ENCODE measurements around the gene RBP3. TPM values are rescaled to one million over a fixed set of nuclear protein-coding genes. Genes with fewer than 3 reads are reported as not detected.

Gene RBP3
- not detected for total RNA-seq
- not detected for polyA plus RNA-seq

DNA sequence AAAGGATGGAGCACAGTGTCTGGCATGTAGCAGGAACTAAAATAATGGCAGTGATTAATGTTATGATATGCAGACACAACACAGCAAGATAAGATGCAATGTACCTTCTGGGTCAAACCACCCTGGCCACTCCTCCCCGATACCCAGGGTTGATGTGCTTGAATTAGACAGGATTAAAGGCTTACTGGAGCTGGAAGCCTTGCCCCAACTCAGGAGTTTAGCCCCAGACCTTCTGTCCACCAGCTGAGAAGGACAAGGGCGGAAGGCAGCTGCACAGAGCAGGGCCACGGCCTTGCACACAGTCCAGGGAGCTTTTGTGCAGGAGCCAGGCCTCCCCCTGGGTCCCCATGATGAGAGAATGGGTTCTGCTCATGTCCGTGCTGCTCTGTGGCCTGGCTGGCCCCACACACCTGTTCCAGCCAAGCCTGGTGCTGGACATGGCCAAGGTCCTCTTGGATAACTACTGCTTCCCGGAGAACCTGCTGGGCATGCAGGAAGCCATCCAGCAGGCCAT is at the start of gene RBP3:
TSS of gene RBP3 (plus strand) at position 226 of the 514 bp plus-strand sequence. CDS start at position 348, 122 bp downstream.
- 74 to 84% methylated on average over 5 of the region's 5 CpGs for WGBS, 2 donors
- Histone ChIP-seq H3K9me3 (no peaks in the 10 kb centered on the region), H3K4me1 (no peaks in the 10 kb centered on the region), H3K27ac (no peak within 1 kb of the TSS), H3K4me3 (no peak within 1 kb of the TSS), H3K27me3 (no peaks in the 10 kb centered on the region), H3K36me3 (no peaks in the 10 kb centered on the region)
- ATAC-seq: no peak
- DNase-seq: peak in 1 of 6 donors; percentile 42
- intact Hi-C loops (cut with DNase I): no loop called here
- no peak for FAIRE-seq
- TF ChIP-seq CTCF (IDR thresholded peaks at IDR 0.05): no peak

DNA sequence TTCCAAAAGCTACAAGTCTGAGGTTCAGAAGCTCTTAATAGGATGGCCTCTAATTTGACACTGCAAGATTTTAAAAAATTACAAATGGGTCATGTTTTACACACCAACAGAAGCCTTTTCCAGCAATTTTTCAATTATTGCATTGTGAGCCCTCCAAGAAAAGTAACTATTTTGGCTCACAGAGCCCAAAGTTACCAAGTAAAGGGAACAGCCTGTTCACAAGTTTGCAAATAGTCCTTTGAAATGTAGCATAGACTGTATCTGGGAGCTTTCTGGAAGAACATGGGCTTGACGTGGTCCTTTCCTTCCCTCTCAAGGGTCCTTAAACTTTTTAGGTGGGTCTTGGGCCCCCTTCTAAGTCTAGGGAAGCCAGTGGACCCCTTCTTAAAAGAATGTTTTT is 49.4 kb upstream of the RBP3 start:
- no peaks in the 10 kb centered on the region for H3K27me3 ChIP-seq

GRCh38 chr10:47299611-47300428 is 48.3 kb upstream of the RBP3 start, which contains the start of gene GDF10:
TSS of gene GDF10 (plus strand) at chr10:47300197. CDS start at chr10:47300652, 455 bp downstream.
- TF ChIP-seq CTCF (IDR thresholded peaks at IDR 0.05): no peak
- DNase-seq (peak in 1 of 6 donors; percentile 59), FAIRE-seq (no peak), ATAC-seq (peak in 3 of 4 donors; percentile 7 to 51 (median 22))
- no peaks in the 10 kb centered on the region for H3K27me3 ChIP-seq
- H3K27ac ChIP-seq: peak within 1 kb of the TSS; percentile 19 to 58 (median 38)
- peak within 1 kb of the TSS; percentile 40 to 64 (median 62) for H3K4me3 ChIP-seq
- WGBS, 2 donors: 2% methylated on average over 32 to 64 of the region's 64 CpGs
- H3K4me1 ChIP-seq: peaks cover 0 to 11% (median 9%) of the 10 kb centered on the region in 3 donors
- H3K9me3 ChIP-seq: no peaks in the 10 kb centered on the region
- intact Hi-C loops (cut with DNase I): no loop called here
- no peaks in the 10 kb centered on the region for H3K36me3 ChIP-seq

More for the DNA sequence above, 49.4 kb upstream of the RBP3 start:
- FAIRE-seq (no peak), DNase-seq (no peak), ATAC-seq (no peak)
- no peak overlapping the region for H3K27ac ChIP-seq
- H3K36me3 ChIP-seq: no peaks in the 10 kb centered on the region
- 82 to 90% methylated on average over 1 of the region's 1 CpG for WGBS, 2 donors
- no peak for TF ChIP-seq CTCF (IDR thresholded peaks at IDR 0.05)
- H3K9me3 ChIP-seq: no peaks in the 10 kb centered on the region
- H3K4me3 ChIP-seq: no peak overlapping the region
- H3K4me1 ChIP-seq: peaks cover 0 to 9% (median 6%) of the 10 kb centered on the region in 3 donors
- intact Hi-C loops (cut with DNase I): no loop called here

DNA sequence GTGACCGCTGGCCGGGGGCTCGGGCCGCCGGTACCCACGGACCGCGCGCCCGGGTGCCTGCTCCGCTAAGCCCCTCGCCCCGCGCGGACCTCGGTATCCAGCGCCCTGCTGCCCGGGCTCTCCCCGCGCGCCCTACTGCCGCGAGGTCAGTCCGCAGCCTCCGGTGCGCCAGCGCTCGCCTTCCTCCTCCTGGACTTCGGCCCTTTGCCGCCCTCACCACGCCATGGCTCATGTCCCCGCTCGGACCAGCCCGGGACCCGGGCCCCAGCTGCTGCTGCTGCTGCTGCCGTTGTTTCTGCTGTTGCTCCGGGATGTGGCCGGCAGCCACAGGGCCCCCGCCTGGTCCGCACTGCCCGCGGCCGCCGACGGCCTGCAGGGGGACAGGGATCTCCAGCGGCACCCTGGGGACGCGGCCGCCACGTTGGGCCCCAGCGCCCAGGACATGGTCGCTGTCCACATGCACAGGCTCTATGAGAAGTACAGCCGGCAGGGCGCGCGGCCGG is 47.7 kb upstream of the RBP3 start:
- Histone ChIP-seq H3K36me3 (no peaks in the 10 kb centered on the region), H3K9me3 (no peaks in the 10 kb centered on the region), H3K27ac (peak overlapping the region; percentile 19 to 58 (median 38)), H3K4me1 (peaks cover 6 to 17% (median 11%) of the 10 kb centered on the region in 3 donors), H3K27me3 (no peaks in the 10 kb centered on the region), H3K4me3 (peak overlapping the region; percentile 40 to 64 (median 62))
- ATAC-seq (peak; percentile 53 to 79 (median 70)), DNase-seq (peak in 4 of 6 donors; percentile 46 to 86 (median 70)), FAIRE-seq (no peak)
- 0 to 2% methylated on average over 38 to 57 of the region's 57 CpGs for WGBS, 2 donors
- no peak for TF ChIP-seq CTCF (IDR thresholded peaks at IDR 0.05)
- intact Hi-C loops (cut with DNase I): no loop called here

All from pancreas (tissue), 10 donors.